Transverse colon (tissue), 4 donors: ENCODE results near the gene LETMD1. TPM values are rescaled to one million over a fixed set of nuclear protein-coding genes. Genes with fewer than 3 reads are reported as not detected.

Experiments
- DNase-seq: peaks from one replicate; pipeline ENCODE4 v3.0.0-alpha.2; 2019
- H3K27ac ChIP-seq, 4 donors: fragments of 200-600 bp; sonication (generic); 2 replicates each; pipeline ENCODE4 v1.5.1; 2016 to 2018; ENCODE audit warnings: inconsistent platforms in 4 of 4
- H3K27me3 ChIP-seq: fragments of 200-600 bp; sonication (generic); 2 replicates; pipeline ENCODE4 v1.5.1; 2017; ENCODE audit warnings: inconsistent platforms
- H3K36me3 ChIP-seq, 4 donors: fragments of 200-600 bp; sonication (generic); 2 replicates each; pipeline ENCODE4 v1.5.1; 2017 to 2019; ENCODE audit warnings: inconsistent platforms in 4 of 4
- H3K4me1 ChIP-seq, 4 donors: fragments of 200-600 bp; sonication (generic); 2 replicates each; pipeline ENCODE4 v1.5.1; 2017 to 2020; ENCODE audit warnings: inconsistent platforms in 4 of 4
- H3K4me3 ChIP-seq, 4 donors: fragments of 200-600 bp; sonication (generic); 1 replicate in 1 of 4; 2 replicates in 3 of 4; pipeline versions ENCODE4 v1.5.1 to v1.6.1; 2017 to 2019; ENCODE audit warnings: inconsistent platforms in 4 of 4
- H3K9me3 ChIP-seq, 2 donors: fragments of 200-600 bp; sonication (generic); 2 replicates each; pipeline ENCODE4 v1.5.1; 2017 to 2019; ENCODE audit warnings: inconsistent platforms in 2 of 2
- EP300 ChIP-seq: sonication (generic); formaldehyde crosslinking; IDR thresholded peaks from one replicate; pipeline ENCODE4 v1.6.1; 2017; ENCODE audit warnings: antibody characterized with exemption, low read depth
- POLR2A ChIP-seq: fragments of 450-650 bp; IDR thresholded peaks from one replicate; pipeline ENCODE4 v1.6.1; 2016; ENCODE audit warnings: antibody characterized with exemption, mild to moderate bottlenecking, moderate library complexity
- POLR2AphosphoS5 ChIP-seq, 3 donors: sonication (generic); formaldehyde crosslinking; IDR thresholded peaks; one replicate each; pipeline ENCODE4 v1.6.1; 2016; ENCODE audit warnings: antibody characterized with exemption in 3 of 3
- WGBS, 2 donors: methylation state at CpG; one replicate each; pipeline ENCODE4 v1.1.5; 2018; ENCODE audit warnings: low coverage in 1 of 2; 5-methylcytosine and 5-hydroxymethylcytosine counted together
- in situ Hi-C, 4 donors: fragments of 200-750 bp; cut with MboI; loops; one replicate each; pipeline versions ENCODE4 v1.15.0 to v1.15.1; 2017; ENCODE audit warnings: low sequenced_read_pairs in 3 of 4, low pct_ligation_motif_present in 1 of 4, low pct_unique_long_range_greater_than_20kb in 1 of 4
- intact Hi-C: fragments of 100-400 bp; cut with DNase I; formaldehyde crosslinking; loops from one replicate; pipeline ENCODE4 v1.15.1; 2023; ENCODE audit warnings: low total_unique reads
- total RNA-seq, 4 donors: library from RNA; depleted of rRNA; stranded (reverse); fragments of >200 nt; gene quantifications; one replicate each; pipeline ENCODE4 v1.1.0, GENCODE V29; 2016
- TF ChIP-seq, protein P1 (sequence below), 5 experiments: fragments of 200-600 bp in 3 of 5; fragments of 450-650 bp in 2 of 5; sonication (generic) in 3 of 5; IDR thresholded peaks; 1 replicate in 2 of 5; 2 replicates in 3 of 5; pipeline ENCODE4 v1.5.1; 2016 to 2017; ENCODE audit warnings: antibody characterized with exemption in 5 of 5, inconsistent platforms in 3 of 5, mild to moderate bottlenecking in 2 of 5, moderate library complexity in 1 of 5

LETMD1 gene
- total RNA-seq, 4 donors from 2014 or later, result 45.3 to 109 (median 88.9) TPM

DNA sequence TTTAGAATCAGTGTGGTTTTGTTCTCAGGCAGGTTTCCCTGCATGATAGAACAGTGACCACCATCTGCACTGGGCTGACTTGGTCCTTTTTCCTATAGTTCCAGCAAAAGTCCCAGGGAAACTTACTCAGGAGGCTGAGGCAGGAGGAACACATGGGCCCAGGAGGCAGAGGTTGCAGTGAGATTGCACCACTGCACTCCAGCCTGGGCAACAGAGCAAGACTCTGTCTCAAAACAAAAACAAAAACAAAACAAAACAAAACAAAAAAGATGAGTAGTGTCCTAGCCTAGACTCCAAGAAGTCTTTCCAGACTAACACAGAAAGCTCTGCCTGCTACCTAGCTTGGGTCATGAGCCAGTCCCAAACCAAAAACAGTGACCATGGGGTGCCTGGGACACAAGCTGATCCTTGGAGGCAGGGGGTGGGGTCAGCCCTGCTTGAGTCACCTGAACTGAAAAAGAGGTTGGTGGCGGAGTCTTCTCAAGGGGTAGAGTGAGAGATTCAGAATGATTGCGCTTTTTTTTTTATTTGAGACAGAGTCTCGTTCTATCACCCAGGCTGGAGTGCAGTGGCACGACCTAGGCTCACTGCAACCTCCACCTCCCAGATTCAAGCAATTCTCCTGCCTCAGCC is 14.6 kb upstream of the LETMD1 start:
- no peak overlapping the region for H3K4me3 ChIP-seq
- no peak overlapping the region for H3K27ac ChIP-seq
- intact Hi-C loops, result no loop called here
- DNase-seq, result no peak
- no peaks in the 10 kb centered on the region for H3K27me3 ChIP-seq
- in situ Hi-C loops, result no loop called here
- WGBS, 2 donors, result 87 to 97% methylated on average over 3 to 4 of the region's 4 CpGs
- H3K4me1 ChIP-seq, result peaks cover 0 to 4% (median 0%) of the 10 kb centered on the region in 4 donors
- no peaks in the 10 kb centered on the region for H3K9me3 ChIP-seq
- no peak for TF ChIP-seq EP300
- no peak for TF ChIP-seq POLR2A
- TF ChIP-seq, protein P1, sequence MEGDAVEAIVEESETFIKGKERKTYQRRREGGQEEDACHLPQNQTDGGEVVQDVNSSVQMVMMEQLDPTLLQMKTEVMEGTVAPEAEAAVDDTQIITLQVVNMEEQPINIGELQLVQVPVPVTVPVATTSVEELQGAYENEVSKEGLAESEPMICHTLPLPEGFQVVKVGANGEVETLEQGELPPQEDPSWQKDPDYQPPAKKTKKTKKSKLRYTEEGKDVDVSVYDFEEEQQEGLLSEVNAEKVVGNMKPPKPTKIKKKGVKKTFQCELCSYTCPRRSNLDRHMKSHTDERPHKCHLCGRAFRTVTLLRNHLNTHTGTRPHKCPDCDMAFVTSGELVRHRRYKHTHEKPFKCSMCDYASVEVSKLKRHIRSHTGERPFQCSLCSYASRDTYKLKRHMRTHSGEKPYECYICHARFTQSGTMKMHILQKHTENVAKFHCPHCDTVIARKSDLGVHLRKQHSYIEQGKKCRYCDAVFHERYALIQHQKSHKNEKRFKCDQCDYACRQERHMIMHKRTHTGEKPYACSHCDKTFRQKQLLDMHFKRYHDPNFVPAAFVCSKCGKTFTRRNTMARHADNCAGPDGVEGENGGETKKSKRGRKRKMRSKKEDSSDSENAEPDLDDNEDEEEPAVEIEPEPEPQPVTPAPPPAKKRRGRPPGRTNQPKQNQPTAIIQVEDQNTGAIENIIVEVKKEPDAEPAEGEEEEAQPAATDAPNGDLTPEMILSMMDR (IDR thresholded peaks at IDR 0.05), result no peak
- no peak for TF ChIP-seq POLR2AphosphoS5 (IDR thresholded peaks at IDR 0.05)
- H3K36me3 ChIP-seq, result no peaks in the 10 kb centered on the region

DNA sequence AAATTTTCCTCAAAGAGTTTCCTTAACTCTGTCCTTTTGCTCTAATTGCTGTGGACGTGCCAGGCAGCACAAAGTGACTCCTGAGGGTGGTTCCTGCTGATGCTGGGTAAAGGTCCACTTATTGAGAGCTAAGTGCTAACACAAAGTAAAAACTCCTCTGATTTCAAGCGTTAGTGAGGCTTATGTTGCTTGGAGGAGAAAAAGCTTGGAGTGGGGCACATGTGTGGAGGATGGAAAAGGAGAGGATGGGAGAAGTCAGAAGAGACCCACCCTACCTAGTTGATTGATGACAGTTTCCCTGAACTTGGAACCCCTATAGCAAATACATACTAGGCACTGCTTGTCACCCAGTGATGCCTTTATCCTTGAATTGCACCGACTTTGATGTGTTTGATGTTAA is 11.8 kb upstream of the LETMD1 start:
- WGBS, 2 donors, result 38 to 49% methylated on average over 2 to 3 of the region's 3 CpGs
- intact Hi-C loops (no loop called here), in situ Hi-C loops (no loop called here)
- Histone ChIP-seq H3K9me3 (no peaks in the 10 kb centered on the region), H3K27ac (no peak overlapping the region), H3K4me1 (no peaks in the 10 kb centered on the region), H3K36me3 (no peaks in the 10 kb centered on the region), H3K27me3 (no peaks in the 10 kb centered on the region), H3K4me3 (no peak overlapping the region)
- TF ChIP-seq POLR2AphosphoS5 (IDR thresholded peaks at IDR 0.05) (no peak), POLR2A (no peak), EP300 (no peak)
- TF ChIP-seq, protein P1 (IDR thresholded peaks at IDR 0.05), result no peak
- DNase-seq, result no peak

DNA sequence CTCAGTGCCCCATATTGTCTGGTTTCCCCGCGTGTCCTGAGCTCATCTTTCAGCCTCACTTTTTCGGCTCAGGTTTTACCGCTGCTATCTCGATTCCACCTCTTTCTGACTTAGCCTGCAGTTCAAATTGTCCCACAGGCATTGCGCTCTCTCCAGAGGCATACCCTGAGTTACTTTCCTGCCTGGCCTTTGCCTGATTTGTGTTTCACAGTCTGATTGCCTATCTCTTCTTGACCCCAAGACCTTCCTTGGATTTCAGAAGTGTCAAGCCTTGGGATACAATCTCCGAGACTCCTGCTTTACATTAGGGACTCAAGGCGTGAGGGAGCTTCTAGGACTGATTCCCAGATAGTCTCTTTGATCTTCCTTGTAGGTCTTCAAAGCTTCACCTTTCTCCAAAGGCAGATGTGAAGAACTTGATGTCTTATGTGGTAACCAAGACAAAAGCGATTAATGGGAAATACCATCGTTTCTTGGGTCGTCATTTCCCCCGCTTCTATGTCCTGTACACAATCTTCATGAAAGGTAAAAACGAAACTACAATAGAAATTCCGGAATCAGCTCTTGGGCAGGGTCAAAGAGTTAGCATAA is 629 bp downstream of the LETMD1 start:
- Histone ChIP-seq H3K4me3 (peak overlapping the region; percentile 62 to 96 (median 80)), H3K27ac (peak overlapping the region; percentile 90 to 99 (median 94)), H3K4me1 (peaks cover 10 to 25% (median 19%) of the 10 kb centered on the region in 4 donors), H3K36me3 (peaks cover 0 to 17% (median 8%) of the 10 kb centered on the region in 4 donors), H3K9me3 (no peaks in the 10 kb centered on the region), H3K27me3 (no peaks in the 10 kb centered on the region)
- TF ChIP-seq, protein P1 (IDR thresholded peaks at IDR 0.05), result no peak
- no peak for TF ChIP-seq POLR2A
- TF ChIP-seq EP300, result no peak
- TF ChIP-seq POLR2AphosphoS5 (IDR thresholded peaks at IDR 0.05), result no peak
- in situ Hi-C loops, result no loop called here
- no peak for DNase-seq
- intact Hi-C loops, result no loop called here
- WGBS, 2 donors, result 8 to 15% methylated on average over 11 to 14 of the region's 14 CpGs

DNA sequence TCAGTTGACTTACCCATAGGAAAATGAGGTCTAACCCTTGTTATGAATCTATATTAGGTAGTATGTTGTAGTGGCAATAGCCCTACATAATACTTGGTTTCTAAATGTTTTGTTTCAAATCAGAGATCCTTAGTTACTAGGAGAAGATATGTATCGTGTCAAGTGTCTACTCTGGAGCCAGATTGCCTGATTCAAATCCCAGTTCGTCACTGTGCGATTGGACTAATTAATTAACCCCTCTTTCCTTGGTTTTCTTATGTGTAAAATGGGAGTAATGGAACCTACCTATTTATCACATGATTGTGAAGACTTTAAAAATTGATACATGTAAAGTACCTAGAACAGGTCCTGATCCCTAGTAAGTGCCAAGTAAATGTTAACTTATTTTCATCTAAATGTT is 1.4 kb downstream of the LETMD1 start:
- Histone ChIP-seq H3K4me3 (peak overlapping the region in 3 of 4 donors; percentile 64 to 96 (median 96)), H3K36me3 (peaks cover 0 to 24% (median 12%) of the 10 kb centered on the region in 4 donors), H3K9me3 (no peaks in the 10 kb centered on the region), H3K4me1 (peaks cover 10 to 25% (median 19%) of the 10 kb centered on the region in 4 donors), H3K27me3 (no peaks in the 10 kb centered on the region), H3K27ac (peak overlapping the region; percentile 90 to 99 (median 94))
- DNase-seq, result no peak
- in situ Hi-C loops (no loop called here), intact Hi-C loops (no loop called here)
- WGBS, 2 donors, result 27 to 51% methylated on average over 3 of the region's 3 CpGs
- TF ChIP-seq EP300 (no peak), POLR2A (no peak), POLR2AphosphoS5 (IDR thresholded peaks at IDR 0.05) (no peak)
- TF ChIP-seq, protein P1 (IDR thresholded peaks at IDR 0.05), result no peak
